Measurements from ENCODE around the gene CRAMP1.

- TF ChIP-seq CTCF (conservative IDR thresholded peaks at IDR 0.05; ENCODE audit: low read depth, low read length) (no peak), EZH2 (IDR thresholded peaks at IDR 0.05; ENCODE audit: borderline replicate concordance, low read depth, low read length, poor library complexity, severe bottlenecking) (no peak)
These were observed 101.2 kb downstream of the CRAMP1 start for GRCh38 chr16:1713331-1713730.

All from A673 (cell line).